IMR-90 (cell line): ENCODE results near the gene RAPGEF5. TPM values are rescaled to one million over a fixed set of nuclear protein-coding genes. Genes with fewer than 3 reads are reported as not detected.

Experiments used
- ATAC-seq: fragments of 200-7000 bp; cut with Tn5 transposase; 2 replicates; pipeline ENCODE4 v1.9.1; 2020; ENCODE audit warnings: low read depth, mild to moderate bottlenecking, moderate library complexity
- BruUV-seq: library from RNA; stranded (reverse); fragments of 400-500 nt; replicated peaks from 2 replicates; lab custom pipeline; 2021; lab: Mats Ljungman, UMichigan
- CTCF ChIA-PET: fragments of 300-600 bp; formaldehyde crosslinking; extraction: SDS; loops from one replicate; lab custom pipeline; 2021; ENCODE audit warnings: antibody characterized with exemption; lab: Yijun Ruan, JAX
- POLR2A ChIA-PET: fragments of 300-600 bp; sonication (Branson Sonifier 250); formaldehyde crosslinking; loops from one replicate; lab custom pipeline; 2022; ENCODE audit warnings: antibody characterized with exemption; ENCODE audit not compliant: unreplicated experiment; lab: Charles Lee
- DNase-seq: peaks from one replicate; pipeline ENCODE4 v3.0.0; 2013
- H2AFZ ChIP-seq: replicated peaks from 2 replicates; pipeline ENCODE3; 2013; ENCODE audit warnings: low read length, mild to moderate bottlenecking; ENCODE audit not compliant: poor library complexity
- H2AK5ac ChIP-seq: 2 replicates; pipeline ENCODE4 v1.6.1; 2013; ENCODE audit warnings: low read depth, low read length, inconsistent platforms
- H2AK9ac ChIP-seq: replicated peaks from 2 replicates; pipeline ENCODE3; 2013; ENCODE audit warnings: mild to moderate bottlenecking, low read depth, low read length, moderate library complexity; ENCODE audit not compliant: poor library complexity
- H2BK120ac ChIP-seq: 2 replicates; pipeline ENCODE4 v1.6.1; 2013; ENCODE audit warnings: low read depth, low read length, inconsistent platforms
- H2BK15ac ChIP-seq: 3 replicates; pipeline ENCODE4 v1.6.1; 2013; ENCODE audit warnings: low read depth, low read length, inconsistent platforms
- H2BK20ac ChIP-seq: 2 replicates; pipeline ENCODE4 v1.6.1; 2013; ENCODE audit warnings: low read depth, mild to moderate bottlenecking, inconsistent platforms, low read length, moderate library complexity
- H2BK5ac ChIP-seq: 2 replicates; pipeline ENCODE4 v1.6.1; 2013; ENCODE audit warnings: mild to moderate bottlenecking, low read depth, low read length, inconsistent platforms; ENCODE audit not compliant: poor library complexity, severe bottlenecking
- H3K14ac ChIP-seq: replicated peaks from 2 replicates; pipeline ENCODE4 v1.6.1; 2013; ENCODE audit warnings: low read depth, low read length, inconsistent platforms
- H3K18ac ChIP-seq: 2 replicates; pipeline ENCODE4 v1.6.1; 2013; ENCODE audit warnings: low read depth, low read length, control low read depth
- H3K23ac ChIP-seq: 2 replicates; pipeline ENCODE4 v1.6.1; 2013; ENCODE audit warnings: low read depth, low read length, inconsistent platforms
- H3K27ac ChIP-seq: 2 replicates; pipeline ENCODE4 v1.5.1; 2013; ENCODE audit warnings: mild to moderate bottlenecking, control low read depth, low read length; ENCODE audit not compliant: insufficient read depth
- H3K27me3 ChIP-seq: 2 replicates; pipeline ENCODE4 v1.6.1; 2013; ENCODE audit warnings: low read length; ENCODE audit not compliant: control insufficient read depth, insufficient read depth
- H3K36me3 ChIP-seq: 2 replicates; pipeline ENCODE4 v1.6.1; 2013; ENCODE audit warnings: low read length, mixed read lengths; ENCODE audit not compliant: control insufficient read depth, insufficient read depth
- H3K4ac ChIP-seq: 2 replicates; pipeline ENCODE4 v1.6.1; 2013; ENCODE audit warnings: low read depth, low read length, inconsistent platforms
- H3K4me1 ChIP-seq: 2 replicates; pipeline ENCODE4 v1.6.1; 2013; ENCODE audit warnings: low read length, mixed read lengths; ENCODE audit not compliant: control insufficient read depth, insufficient read depth
- H3K4me2 ChIP-seq: 2 replicates; pipeline ENCODE4 v1.6.1; 2013; ENCODE audit warnings: low read depth, mild to moderate bottlenecking, control low read depth, low read length, moderate library complexity
- H3K4me3 ChIP-seq: 2 replicates; pipeline ENCODE4 v1.5.1; 2013; ENCODE audit warnings: low read depth, mild to moderate bottlenecking, control low read depth, low read length, moderate library complexity; ENCODE audit not compliant: insufficient read depth
- H3K56ac ChIP-seq: 2 replicates; pipeline ENCODE4 v1.6.1; 2013; ENCODE audit warnings: low read length, inconsistent platforms; ENCODE audit not compliant: insufficient read depth; ENCODE audit errors: extremely low read depth
- H3K79me1 ChIP-seq, 2 experiments: 2 replicates each; pipeline ENCODE4 v1.6.1; 2013; ENCODE audit warnings: low read length in 2 of 2, inconsistent platforms in 1 of 2, low read depth in 1 of 2
- H3K9ac ChIP-seq: 2 replicates; pipeline ENCODE4 v1.6.1; 2013; ENCODE audit warnings: low read depth, low read length, control low read depth
- H3K9me1 ChIP-seq: 2 replicates; pipeline ENCODE4 v1.6.1; 2013; ENCODE audit warnings: low read length, inconsistent platforms; ENCODE audit not compliant: insufficient read depth
- H3K9me3 ChIP-seq: 2 replicates; pipeline ENCODE4 v1.6.1; 2013; ENCODE audit warnings: low read length; ENCODE audit not compliant: control insufficient read depth, insufficient read depth
- H4K20me1 ChIP-seq: 2 replicates; pipeline ENCODE4 v1.6.1; 2013; ENCODE audit warnings: low read length, inconsistent platforms; ENCODE audit not compliant: insufficient read depth
- H4K5ac ChIP-seq: 2 replicates; pipeline ENCODE4 v1.6.1; 2013; ENCODE audit warnings: mild to moderate bottlenecking, low read depth, low read length, control low read depth
- H4K8ac ChIP-seq, 2 experiments: 2 replicates each; pipeline ENCODE4 v1.6.1; 2013; ENCODE audit warnings: low read depth in 2 of 2, low read length in 2 of 2, control low read depth in 1 of 2, inconsistent platforms in 1 of 2
- H4K91ac ChIP-seq: 2 replicates; pipeline ENCODE4 v1.6.1; 2013; ENCODE audit warnings: low read depth, low read length, inconsistent platforms; ENCODE audit not compliant: insufficient read depth
- BHLHE40 ChIP-seq: fragments of 150-350 bp; IDR thresholded peaks from 2 replicates; pipeline ENCODE4 v1.6.1; 2016; ENCODE audit warnings: mild to moderate bottlenecking, low read depth, low read length
- CHD1 ChIP-seq: IDR thresholded peaks from 2 replicates; pipeline ENCODE4 v1.6.1; 2012; ENCODE audit warnings: low read depth, low read length, improper control_type of control experiment
- CTCF ChIP-seq: conservative IDR thresholded peaks from 2 replicates; pipeline ENCODE4 v1.5.1; 2012; ENCODE audit warnings: mild to moderate bottlenecking, low read depth, low read length, improper control_type of control experiment
- ELK1 ChIP-seq: fragments of 150-350 bp; IDR thresholded peaks from 2 replicates; pipeline ENCODE4 v1.6.1; 2016; ENCODE audit warnings: low read depth, mild to moderate bottlenecking, low read length, moderate library complexity, borderline replicate concordance
- FOS ChIP-seq: fragments of 150-350 bp; IDR thresholded peaks from 2 replicates; pipeline ENCODE4 v1.6.1; 2016; ENCODE audit warnings: low read depth, low read length
- MAFK ChIP-seq: IDR thresholded peaks from 2 replicates; pipeline ENCODE4 v1.6.1; 2012; ENCODE audit warnings: low read depth, low read length, improper control_type of control experiment
- MXI1 ChIP-seq: IDR thresholded peaks from 2 replicates; pipeline ENCODE4 v1.6.1; 2012; ENCODE audit warnings: low read depth, mild to moderate bottlenecking, low read length, moderate library complexity, borderline replicate concordance
- RCOR1 ChIP-seq: IDR thresholded peaks from 2 replicates; pipeline ENCODE4 v1.6.1; 2012; ENCODE audit warnings: mild to moderate bottlenecking, low read length, improper control_type of control experiment; ENCODE audit not compliant: insufficient replicate concordance
- RFX5 ChIP-seq: IDR thresholded peaks from 2 replicates; pipeline ENCODE4 v1.8.0; 2012; ENCODE audit warnings: low read depth, mild to moderate bottlenecking, low read length, moderate library complexity
- WGBS, 2 experiments: methylation state at CpG; one replicate each; pipeline versions ENCODE4 v1.1.5 to v1.1.7; 2013; ENCODE audit warnings: missing lambda C conversion rate in 2 of 2; ENCODE audit not compliant: insufficient read length in 1 of 2; ENCODE audit errors: extremely low coverage in 2 of 2; 5-methylcytosine and 5-hydroxymethylcytosine counted together
- dilution Hi-C: fragments of 300-500 bp; cut with HindIII; formaldehyde crosslinking; loops from one replicate; pipeline ENCODE4 v1.14.3; 2018; ENCODE audit warnings: low sequenced_read_pairs; ENCODE audit not compliant: unreplicated experiment
- in situ Hi-C: fragments of 300-500 bp; cut with MboI; formaldehyde crosslinking; loops from 3 replicates; pipeline ENCODE4 v1.14.3; 2019; ENCODE audit warnings: low sequenced_read_pairs, inconsistent platforms, mixed read lengths
- intact Hi-C: fragments of 100-400 bp; cut with micrococcal nuclease; formaldehyde crosslinking; loops from 2 replicates; pipeline ENCODE4 v1.10.0; 2022
- polyA plus RNA-seq, 3 experiments: library from polyadenylated mRNA; depleted of rRNA; stranded (reverse); fragments of >200 nt; gene quantifications; 2 replicates each; pipeline ENCODE4 v1.2.3, GENCODE V29; 2012; ENCODE audit warnings: low replicate concordance in 1 of 3
- total RNA-seq: library from RNA; depleted of rRNA; stranded (reverse); fragments of >200 nt; gene quantifications from 2 replicates; pipeline ENCODE4 v1.2.3, GENCODE V29; 2012

RAPGEF5 gene
- total and polyA plus RNA-seq, 2 of the 4 experiments (the other 2 are of a cell fraction), result 0.05 to 0.18 TPM

- dilution Hi-C loops, result no loop called here
These were observed 122.7 kb downstream of the RAPGEF5 start for GRCh38 chr7:22234227-22234626.

More at GRCh38 chr7:22234227-22234626, 122.7 kb downstream of the RAPGEF5 start:
- no peak overlapping the region for H2AK5ac ChIP-seq
- no peak overlapping the region for H3K18ac ChIP-seq
- no peaks in the 10 kb centered on the region for H3K9me3 ChIP-seq
- no peak overlapping the region for H3K23ac ChIP-seq
- no peaks in the 10 kb centered on the region for H4K20me1 ChIP-seq
- H2BK120ac ChIP-seq, result no peak overlapping the region
- H2BK20ac ChIP-seq, result no peak overlapping the region
- no peak overlapping the region for H4K91ac ChIP-seq
- no TSS peak for BruUV-seq
- H3K4ac ChIP-seq, result no peak overlapping the region
- DNase-seq (no peak), ATAC-seq (no peak)
- no peak overlapping the region for H4K5ac ChIP-seq
- no peak overlapping the region for H3K4me3 ChIP-seq
- no peak overlapping the region for H3K9ac ChIP-seq
- no peak overlapping the region for H3K27ac ChIP-seq
- no peaks in the 10 kb centered on the region for H3K36me3 ChIP-seq
- no peak overlapping the region for H2BK5ac ChIP-seq
- no peak overlapping the region for H4K8ac ChIP-seq
- H3K14ac ChIP-seq, result no peak overlapping the region
- H3K4me1 ChIP-seq, result no peaks in the 10 kb centered on the region
- H3K9me1 ChIP-seq, result no peaks in the 10 kb centered on the region
- in situ Hi-C loops (no loop called here), intact Hi-C loops (no loop called here)
- H3K4me2 ChIP-seq, result no peak overlapping the region
- H2AK9ac ChIP-seq, result no peak overlapping the region
- ChIA-PET POLR2A (no interaction called here), CTCF (no interaction called here)
- H2BK15ac ChIP-seq, result no peak overlapping the region
- no peak overlapping the region for H3K56ac ChIP-seq
- no peak overlapping the region for H2AFZ ChIP-seq
- WGBS, 2 experiments, result no CpG with 5 or more reads among the region's 3 CpGs
- H3K27me3 ChIP-seq, result 0 out of 2 replicates have a peak, but pooled peaks cover 1% of the 10 kb centered on the region
- no peaks in the 10 kb centered on the region for H3K79me1 ChIP-seq
- TF ChIP-seq BHLHE40, result no peak
- TF ChIP-seq CHD1, result no peak
- no peak for TF ChIP-seq CTCF
- TF ChIP-seq MXI1, result no peak
- no peak for TF ChIP-seq FOS
- TF ChIP-seq RCOR1, result no peak
- no peak for TF ChIP-seq RFX5
- TF ChIP-seq MAFK, result no peak
- no peak for TF ChIP-seq ELK1
